Stimulated activated naive CD4-positive, alpha-beta T cell treated with Interleukin-2 at 50 U/mL for 16 hours (primary cell): ENCODE measurements around the gene ESAM.

Experiments
- DNase-seq: peaks from one replicate; lab custom pipeline; 2025; lab: John Stamatoyannopoulos, UW

Gene ESAM, protein sequence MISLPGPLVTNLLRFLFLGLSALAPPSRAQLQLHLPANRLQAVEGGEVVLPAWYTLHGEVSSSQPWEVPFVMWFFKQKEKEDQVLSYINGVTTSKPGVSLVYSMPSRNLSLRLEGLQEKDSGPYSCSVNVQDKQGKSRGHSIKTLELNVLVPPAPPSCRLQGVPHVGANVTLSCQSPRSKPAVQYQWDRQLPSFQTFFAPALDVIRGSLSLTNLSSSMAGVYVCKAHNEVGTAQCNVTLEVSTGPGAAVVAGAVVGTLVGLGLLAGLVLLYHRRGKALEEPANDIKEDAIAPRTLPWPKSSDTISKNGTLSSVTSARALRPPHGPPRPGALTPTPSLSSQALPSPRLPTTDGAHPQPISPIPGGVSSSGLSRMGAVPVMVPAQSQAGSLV

DNA sequence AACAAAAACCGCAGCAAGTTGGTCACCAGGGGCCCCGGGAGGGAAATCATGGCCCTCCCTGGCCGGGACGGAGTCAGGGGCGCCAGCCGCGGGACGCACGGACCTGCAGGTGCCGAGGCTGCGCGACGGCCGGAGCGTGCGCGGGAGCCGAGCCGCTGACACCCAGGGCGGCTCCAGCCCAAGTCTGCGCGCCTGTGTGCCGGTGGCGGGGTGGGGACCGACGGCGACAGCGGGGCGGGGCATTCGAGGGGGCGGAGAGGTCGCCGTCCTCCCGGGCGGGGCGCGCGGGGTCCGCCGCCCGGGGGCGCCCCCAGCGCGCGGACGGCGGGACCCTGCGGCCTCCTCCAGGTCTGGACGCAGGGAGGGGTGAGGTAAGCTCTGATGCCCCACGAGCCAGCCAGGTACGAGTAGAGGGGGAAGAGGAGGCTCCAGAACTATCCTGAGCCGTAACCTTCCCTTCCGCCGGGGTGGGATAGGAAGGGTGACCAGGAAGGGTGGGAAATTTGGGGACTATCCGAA lies at the start of gene ESAM:
TSS of gene ESAM (minus strand) at position 186 of the 519 bp plus-strand sequence. CDS start at position 50, 136 bp downstream.
- DNase-seq = peak; percentile 51

DNA sequence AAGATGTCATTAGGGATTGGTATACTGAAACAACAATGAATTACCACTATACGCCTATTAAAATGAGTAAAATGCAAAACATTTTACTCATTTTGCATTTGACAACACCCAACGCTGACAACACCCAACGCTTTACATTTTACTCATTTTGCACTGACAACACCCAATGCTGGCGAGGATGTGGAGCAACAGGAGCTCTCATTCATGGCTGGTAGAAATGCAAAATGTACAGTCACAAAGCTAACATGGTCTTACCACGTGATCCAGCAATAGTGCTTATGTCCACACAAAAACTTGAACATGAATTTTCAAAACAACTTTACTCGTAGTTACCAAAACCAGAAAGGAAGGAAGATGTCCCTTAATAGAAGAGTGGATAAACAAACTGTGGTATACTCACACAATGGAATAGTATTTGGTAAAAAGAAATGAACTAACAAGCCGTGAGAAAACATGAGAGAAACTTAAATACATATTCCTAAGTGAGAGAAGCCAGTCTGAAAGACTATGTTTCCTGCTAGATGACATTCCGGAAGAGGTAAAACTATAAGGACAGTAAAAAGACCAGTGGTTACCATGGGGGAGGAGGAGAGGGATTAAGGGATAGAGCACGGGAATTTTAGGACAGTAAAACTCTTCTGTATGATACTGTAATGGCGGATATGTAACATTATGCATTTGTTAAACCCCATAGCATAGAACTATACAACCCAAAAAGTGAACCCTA lies 49.5 kb upstream of the ESAM start:
- DNase-seq = no peak

DNA sequence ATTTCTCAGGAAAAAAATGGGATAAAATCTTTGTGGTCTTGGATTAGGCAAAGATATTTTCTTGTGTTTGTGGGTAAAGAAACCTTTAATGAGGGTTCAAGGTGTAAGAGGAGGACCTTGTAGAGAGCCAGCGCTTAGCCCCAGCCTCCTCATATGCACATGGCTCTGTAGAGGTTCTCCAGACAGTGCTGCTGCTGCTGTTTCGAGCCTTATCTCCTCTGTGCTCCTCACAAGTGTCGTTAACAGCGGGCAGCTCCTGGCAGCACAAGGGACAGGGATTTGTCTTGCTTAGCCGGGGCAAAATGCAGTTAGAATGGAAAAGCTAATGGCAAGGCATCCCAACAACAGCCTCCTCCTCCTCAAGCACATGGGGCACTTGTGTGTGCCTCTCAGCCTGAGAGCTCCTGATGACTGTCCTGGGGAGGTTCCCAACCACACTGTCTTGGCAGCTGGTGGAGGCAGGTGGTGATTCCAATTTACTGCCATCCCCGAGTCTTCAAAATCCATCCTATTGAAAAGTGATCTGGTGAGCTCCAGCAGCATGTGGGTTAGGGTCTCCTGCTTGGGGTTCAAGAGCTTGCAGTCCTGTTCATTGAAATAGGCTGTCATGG lies 45.7 kb upstream of the ESAM start:
- no peak for DNase-seq

DNA sequence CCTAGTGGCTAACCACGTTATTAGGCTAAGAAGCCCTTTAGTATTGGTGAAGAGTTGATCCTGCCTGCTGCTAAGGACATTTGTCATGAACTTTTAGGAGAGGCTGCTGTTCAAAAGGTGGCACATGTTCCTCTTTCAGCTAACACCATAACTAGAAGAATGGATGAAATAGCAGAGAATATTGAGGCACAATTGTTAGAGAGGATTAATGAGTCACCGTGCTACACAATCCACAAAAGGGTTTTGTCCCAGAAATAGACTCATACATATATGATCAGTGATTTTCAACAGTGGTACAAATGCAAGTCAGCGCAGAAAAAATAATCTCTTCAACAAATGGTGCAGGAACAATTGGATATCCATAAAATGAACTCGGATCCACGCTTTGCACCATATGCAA lies 45.1 kb upstream of the ESAM start:
- DNase-seq = no peak

DNA sequence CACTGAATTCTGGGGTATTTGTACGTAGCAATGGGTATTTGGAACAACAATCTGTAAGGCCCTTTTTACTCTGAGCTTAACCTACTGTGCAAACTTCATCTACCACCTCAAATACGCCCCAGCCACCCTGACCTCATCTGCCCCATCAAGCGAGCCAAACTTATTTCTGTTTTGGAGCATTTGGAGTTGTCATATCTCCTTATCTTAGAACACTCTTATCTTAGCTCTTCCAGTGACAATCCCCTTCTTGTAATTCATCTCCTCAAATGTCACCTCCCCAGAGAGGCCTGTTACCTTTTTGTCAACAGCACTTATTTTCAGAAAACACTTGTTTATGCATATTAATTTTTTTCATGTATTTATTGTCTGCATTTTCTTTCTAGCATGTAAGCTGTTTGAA lies 42.8 kb upstream of the ESAM start:
- no peak for DNase-seq

DNA sequence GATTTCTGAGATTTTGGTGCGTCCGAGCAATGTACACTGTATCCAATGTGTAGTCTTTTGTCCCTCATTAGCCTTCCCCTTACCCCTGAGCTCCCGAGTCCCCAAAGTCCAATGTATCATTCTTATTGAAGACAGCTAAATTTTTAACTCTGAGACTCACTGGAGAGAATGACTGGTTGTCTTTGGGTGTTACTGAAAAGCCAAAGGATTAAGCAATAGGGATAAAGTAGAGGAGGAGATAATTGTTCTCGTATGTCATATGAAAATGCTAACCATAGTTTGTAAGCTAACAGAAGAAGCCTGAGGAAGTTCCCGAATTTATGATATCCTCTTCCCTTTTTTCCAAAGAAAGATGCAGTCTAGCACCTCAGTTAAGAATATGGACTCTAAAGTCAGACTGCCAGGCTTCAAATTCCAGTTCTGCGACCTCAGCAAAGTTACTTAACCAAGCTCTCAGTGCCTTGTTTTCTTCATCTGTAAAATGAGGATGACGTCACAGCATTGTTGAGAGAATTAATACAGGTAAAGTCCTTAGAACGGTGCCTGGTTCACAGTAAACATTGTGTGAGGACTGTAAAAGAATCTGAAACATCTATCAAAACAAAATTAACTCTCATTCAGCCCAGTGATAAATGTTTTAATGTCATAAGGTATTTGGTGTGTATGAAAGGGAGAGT lies 39.7 kb upstream of the ESAM start:
- DNase-seq = no peak

DNA sequence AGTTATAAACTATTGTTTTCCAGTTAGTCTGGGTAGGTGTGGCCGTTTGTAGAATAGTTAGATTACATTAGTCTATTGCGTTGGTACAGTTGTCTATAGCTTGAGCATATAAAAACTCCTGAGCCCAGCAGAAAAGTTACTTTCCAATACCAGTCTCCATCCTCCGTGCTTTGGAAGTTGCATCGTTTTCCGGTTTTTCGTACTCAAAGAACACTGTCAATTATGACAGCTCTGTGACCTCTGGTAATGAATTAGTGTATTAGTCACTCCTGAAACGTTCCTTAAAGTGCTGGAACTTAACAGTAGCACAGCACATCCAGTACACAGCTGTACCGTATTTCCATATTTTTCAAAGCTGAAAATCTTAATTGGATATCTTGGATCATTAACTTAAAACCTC lies 38.9 kb upstream of the ESAM start:
- no peak for DNase-seq

DNA sequence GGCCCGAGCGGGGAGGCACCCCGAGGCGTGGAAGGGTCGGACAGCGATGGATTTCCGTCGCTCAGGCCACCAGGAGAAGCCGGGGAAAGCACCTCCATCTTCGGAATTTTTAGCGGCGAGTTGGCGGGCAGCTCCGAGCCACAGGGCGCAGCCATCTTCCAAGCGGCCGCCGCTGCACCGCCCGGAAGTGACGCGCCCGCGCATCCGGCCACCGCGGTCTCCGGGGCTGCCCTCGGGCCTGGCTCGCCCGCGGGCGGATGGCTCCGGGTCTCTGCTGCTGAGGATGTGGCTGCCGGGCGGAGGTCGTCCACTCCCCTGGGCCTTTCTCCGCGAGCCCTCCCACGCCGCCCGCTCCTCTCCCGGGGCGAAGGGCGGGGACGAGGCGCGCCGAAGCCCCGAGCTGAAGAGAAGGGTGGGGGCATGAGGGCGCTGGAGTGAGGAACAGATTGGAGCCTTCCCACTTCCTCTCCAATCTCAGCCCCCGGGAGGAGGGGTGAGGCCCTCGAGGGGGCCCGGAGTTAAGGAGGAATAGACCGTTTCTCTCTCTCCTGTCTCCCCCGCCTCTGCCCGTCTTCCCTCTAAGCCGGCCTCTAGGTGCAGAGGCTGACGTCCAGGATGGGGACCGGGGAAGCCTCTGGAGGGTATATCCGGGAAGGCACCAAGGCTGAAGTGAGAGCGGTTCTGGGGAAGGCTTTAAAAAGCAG lies 38.3 kb upstream of the ESAM start, which contains the start of gene MSANTD2:
TSS of gene MSANTD2 (minus strand) at position 181 of the 704 bp plus-strand sequence. CDS start at position 155, 26 bp downstream.
- peak; percentile 73 for DNase-seq

DNA sequence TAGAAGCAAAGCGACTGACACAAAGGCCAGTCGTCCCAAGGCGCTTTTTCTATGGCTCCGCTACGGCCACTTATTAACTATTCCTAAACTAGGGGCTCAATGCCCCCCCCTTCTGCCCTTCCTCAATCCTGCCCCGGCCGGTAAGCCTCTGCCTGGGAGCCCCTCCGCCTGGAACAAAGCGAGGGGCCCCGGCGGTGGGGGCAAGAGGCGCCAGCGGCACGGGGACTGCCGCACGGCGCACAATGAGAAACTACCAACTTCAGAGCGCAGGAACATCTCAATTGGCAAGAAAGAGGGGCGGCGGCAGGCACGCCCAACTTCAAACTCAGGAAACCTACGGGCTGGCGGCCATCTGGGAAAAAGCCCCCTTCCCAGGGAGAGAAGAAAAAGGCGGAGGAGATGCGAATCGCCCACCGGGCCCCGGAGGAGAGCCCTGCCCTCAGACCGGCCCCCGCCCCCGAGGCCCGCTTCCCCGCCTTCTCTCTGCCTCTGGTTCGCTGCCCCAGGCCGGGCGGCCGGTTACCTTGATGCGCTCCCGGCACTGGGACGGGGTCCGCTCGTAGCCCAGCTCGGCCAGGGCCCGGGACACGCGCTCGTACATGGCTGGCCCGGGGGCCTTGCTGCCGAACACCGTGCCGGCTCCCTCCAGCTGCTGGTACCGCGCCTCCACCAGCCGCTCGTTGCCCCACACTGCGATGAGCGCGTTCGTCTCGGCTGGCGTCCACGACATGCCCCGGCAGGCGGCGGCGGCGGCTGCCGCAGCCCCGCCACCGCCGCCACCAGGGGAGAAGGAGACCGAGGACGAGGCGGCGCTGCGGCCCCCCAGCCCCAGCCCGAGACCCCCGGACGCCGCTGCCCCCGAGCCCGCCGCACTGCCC lies 37.5 kb upstream of the ESAM start:
- peak; percentile 33 for DNase-seq

DNA sequence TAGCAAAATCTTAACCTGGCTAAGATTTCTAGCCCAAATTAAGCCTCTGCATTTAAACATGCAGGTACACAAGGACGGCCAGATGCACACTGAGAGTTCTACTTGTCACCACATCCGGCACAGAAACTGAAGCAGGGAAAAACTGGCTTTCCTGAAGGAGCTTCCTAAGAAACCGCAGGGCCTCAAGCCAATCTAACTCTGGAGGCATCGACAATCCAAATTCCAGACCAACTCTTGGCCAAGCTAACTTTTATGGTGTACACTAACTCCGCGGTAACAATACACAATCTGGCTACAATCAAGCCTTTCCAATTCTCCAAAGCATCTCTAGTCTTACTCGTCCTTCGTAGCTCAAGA lies 36.9 kb upstream of the ESAM start:
- no peak for DNase-seq

DNA sequence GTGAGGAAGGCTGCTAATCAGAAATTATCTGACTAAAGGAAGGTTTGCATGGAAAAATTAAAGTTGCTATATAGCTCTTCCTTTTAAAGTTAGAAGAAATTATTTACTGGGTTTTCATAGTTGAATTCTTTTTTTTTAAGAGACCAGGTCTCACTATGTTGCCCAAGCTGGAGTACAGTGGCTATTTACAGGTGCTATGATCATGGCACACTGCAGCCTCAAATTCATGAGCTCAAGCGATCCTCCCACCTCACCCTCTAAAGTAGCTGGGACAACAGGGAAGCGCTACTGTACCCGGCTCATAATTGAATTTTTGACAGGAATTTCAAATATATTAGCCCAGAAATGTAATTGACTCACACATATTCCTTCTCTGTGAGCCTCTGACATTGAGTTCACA lies 34.2 kb upstream of the ESAM start:
- DNase-seq = no peak

DNA sequence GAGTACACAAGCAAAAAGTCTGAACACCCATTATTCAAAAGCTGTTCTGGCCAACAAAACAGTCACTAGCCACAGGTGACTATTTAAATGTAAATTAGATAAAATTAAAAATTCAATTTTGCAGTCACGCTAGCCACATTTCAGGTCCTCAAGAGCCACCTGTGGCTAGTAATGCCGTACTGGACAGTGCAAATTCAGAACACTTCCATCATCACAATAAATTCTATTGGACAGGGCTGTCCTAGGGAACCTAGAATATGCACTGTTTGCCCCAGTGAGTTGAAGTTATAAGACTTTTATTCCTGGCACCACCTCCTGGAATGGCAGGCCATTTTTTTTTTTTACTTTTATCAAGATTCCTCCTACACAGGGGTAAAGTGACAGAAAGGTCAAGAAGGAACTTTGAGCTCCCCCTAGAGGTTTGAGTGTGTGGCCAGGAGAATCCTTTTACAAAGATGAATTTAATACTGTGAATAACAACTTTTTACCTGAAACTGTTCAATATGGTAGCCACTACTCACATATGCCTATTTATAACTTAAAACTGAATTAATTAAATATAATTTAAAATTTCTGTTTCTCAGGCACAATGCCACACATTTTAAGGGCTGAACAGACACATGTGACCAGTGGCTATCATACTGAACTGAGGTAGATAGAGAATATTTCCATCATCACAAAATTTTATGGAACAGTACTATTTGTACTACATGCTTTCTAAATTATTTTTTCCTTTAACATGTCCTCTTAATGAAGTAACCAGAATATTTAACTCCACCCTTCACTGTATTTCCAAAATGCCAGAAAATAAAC lies 31.6 kb upstream of the ESAM start:
- DNase-seq = no peak

DNA sequence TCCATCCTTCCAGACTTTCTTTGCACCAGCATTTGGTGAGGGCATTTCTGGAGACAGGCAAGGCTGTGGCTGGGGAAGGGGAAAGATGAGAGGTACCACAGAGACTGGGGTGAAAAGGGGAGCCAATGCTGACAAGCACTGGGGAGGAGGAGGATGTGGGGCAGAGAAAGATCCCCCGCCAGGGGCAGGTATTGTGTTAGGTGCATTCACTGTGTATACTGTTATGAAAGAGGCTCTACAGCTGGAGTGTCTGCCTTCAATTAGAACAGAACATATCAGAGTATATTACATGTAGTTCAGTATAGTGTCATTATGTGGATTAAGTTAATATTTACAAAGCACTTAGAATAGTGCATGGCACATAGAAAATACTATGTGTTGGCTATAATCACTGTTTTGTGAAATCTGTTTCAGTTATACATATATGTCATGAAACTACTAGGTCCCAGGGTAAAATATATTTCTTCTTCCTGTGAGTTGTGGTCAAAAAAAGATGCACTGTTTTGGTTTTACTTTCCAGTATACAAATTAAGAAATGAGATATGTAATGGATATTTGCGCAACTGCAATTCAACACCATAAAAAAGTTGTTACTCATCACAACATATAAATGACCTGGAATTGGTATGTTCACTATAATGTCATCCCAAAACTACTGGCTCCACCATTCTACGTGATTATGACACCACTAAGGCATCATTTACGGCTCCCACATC lies 29.7 kb upstream of the ESAM start:
- DNase-seq = no peak

DNA sequence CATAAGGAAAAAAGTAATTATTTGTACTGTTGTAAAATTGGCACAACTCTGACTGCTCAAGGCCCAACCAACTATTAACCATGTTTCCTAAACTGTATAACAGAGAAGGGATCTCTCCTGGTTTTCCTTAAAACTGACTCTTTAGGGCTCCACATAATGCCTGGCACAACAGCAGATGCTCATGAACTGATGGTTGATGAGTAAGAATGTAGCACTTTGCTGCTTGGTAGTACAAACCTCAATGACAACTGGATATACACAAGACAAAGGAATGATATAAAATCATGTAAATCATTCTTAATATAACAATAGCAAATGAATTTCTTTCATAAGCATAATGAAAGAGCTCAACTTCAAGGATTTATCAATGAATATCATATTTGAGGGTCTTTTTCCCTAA lies 26.4 kb upstream of the ESAM start:
- no peak for DNase-seq

DNA sequence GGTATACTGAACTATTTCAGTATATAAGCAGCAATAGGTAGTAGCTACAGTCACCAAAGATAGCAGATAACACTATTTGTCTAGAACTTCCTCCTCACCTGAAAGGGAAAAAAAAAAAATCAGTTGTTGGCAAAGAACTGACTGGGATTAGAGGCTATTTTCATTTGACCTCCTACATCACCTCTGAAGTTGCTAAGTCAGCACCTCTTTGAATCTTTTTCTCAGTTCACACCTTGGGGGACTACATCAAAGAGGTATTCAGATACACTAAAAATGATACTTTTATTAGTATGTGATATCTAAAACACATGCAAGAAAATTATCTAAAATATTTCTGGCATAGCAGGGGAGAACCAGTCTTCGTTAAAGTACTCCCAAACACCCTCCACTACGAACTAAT lies 22.0 kb upstream of the ESAM start:
- no peak for DNase-seq

DNA sequence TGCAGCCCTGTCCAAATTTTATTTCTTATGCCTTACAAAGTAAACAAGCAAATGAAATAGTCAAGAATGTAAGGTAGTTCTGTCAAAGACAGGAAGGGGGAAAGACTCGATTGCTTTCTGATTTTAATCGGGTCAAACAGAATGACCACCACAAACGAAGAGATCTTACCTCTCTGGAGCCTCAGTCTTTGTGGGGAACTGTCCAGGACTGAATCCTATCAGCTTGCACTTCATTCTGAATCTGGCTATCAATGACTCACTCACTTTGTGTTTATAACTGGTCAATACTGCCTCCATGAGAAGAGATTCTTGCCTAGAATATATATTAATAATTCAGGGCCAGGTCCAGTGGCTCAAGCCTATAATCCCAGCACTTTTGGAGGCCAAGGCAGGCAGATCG lies 20.9 kb upstream of the ESAM start:
- DNase-seq = no peak

DNA sequence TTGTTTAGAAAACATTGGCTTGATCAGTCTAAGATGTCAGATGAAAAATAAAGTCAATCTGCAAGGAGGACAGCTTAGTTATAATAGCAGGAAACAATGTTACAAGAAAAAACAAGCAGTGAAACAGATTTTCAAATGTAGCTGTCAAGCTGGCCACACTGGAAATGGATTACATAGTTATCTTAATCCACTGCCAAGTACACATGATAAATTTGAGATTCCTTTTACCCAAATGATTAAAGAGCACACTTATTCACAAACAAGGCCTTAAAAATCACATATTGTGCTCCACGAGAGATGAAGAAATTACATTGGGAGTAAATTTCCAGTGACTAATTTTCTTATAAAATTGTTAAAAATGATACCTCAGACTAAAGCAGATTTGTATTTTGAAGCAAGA lies 17.5 kb upstream of the ESAM start:
- DNase-seq = no peak

DNA sequence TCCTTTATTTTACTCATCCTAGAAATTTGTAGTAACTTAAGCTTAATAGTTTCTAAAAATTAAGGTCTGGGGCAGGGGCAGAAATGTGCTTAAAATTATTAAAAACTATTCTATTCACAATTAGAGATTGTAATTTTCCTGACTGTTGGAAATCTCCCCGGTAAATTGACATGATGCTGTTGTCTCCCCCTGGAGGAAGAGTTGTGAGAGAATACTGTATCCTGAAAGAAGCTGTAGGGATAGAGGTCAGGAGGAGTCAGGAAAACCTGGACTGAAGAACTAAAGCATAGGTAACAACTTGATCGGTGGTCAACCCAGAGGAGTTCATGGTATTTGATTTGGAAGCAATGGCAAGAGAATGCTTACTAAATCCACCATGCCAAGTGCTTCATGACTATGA lies 16.2 kb upstream of the ESAM start:
- no peak for DNase-seq
